HG02763 (cell line): ENCODE results near the gene LRMDA.

Source experiments
- ATAC-seq: cut with Tn5 transposase; IDR thresholded peaks from one replicate; pipeline ENCODE4 v1.9.1; 2021; ENCODE audit warnings: mild to moderate bottlenecking, moderate library complexity; ENCODE audit not compliant: unreplicated experiment

LRMDA gene

GRCh38 chr10:76205361-76205760 lies 773.9 kb downstream of the LRMDA start:
- no peak for ATAC-seq

DNA sequence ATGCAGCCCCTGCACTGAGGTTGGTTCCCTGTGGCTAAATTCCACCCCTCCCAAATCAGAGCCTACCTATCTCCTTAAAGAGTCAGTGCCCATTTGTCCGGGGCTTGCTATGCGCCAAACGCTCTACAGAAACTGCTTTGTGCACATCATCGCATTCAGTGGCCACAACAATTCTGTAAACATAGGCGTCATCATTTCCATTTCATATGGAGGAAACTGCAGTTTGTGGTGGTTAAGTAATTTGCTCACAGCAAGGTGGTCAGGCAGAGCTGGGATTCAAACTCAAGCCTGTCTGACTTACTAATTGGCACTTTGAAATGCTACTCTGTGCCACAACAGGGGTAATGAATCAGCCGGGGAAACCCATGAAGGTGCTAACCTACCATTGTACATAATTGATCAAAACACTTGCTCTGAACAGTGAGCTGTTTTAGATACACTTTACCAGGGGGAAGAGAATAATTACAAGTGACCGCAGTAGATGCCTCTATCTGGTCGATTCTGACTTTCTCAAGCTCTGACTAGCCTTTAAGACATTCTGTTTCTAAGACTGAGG lies 775.5 kb downstream of the LRMDA start:
- no peak for ATAC-seq

DNA sequence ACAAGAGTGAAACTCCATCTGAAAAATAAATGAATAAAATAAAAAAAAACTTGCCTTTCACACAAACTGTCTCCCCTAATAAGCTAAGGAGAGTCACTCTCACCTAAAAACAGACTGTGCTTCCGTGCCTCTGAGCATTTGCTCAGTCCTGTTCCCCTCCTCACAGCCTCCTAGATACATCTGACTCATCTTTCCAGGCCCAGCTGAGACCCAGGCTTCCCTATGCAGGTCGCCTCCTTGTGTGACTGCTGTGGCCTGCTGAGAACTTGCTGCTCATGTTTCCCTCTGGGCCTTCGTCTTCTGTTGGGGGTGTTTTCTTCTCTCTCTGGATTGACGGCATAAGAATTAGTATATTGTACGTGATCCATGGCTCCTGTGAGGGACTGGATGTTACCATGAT lies 777.7 kb downstream of the LRMDA start:
- no peak for ATAC-seq

DNA sequence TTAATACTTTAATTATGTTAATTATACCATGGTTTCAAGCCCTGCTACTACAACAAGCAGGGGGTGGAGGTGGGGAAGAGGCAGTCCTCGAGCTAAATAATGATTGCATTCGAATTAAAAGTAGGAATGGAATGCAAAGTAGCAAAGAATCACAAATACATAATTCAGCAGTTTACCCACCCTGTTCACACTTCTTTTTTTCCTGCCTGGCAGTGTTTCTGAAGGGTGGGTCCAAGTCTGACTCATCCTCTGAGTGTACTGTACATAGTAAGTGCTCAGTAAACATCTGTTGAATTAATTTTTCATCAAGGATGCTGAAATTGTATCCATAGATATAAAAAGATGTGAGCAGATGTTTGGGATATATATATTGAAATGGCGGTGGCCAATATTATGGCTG lies 778.8 kb downstream of the LRMDA start:
- ATAC-seq: no peak

DNA sequence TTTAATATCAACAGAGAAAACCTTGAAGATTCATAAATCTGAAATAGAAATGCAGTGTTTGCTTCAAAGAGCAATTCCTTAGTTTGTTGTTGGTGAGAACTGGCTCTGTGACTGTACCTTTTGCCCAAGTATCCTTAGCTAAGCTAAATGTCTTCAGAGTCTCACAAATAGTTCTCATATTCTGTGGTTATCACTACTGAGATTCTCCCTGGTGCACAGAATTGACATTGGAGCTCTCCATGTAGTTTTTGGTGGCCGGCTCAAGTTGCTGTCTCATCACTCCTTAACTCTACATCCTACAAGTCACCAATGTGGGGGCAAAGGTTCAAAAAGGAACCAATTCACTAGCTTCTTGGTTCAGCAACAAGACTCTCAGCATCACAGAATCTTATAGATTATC lies 780.3 kb downstream of the LRMDA start:
- no peak for ATAC-seq

DNA sequence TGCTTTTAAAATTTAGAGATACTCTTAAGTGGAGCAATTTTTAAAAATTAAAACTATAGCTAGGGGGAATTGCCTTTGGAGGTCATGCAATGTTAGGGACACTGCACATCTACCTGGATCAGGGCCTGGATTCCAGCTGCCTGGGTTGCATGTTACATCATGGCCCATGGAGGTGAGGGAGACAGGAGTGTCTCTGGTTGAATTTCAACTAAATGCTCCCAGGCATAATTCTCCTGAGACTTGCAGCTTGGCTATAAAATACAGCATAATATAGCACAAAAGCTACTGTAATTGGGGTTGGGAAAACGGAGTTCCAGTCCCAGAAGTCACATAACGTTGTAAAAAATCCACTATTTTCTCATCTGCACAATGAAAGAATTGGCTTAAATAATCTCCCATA lies 782.5 kb downstream of the LRMDA start:
- no peak for ATAC-seq

DNA sequence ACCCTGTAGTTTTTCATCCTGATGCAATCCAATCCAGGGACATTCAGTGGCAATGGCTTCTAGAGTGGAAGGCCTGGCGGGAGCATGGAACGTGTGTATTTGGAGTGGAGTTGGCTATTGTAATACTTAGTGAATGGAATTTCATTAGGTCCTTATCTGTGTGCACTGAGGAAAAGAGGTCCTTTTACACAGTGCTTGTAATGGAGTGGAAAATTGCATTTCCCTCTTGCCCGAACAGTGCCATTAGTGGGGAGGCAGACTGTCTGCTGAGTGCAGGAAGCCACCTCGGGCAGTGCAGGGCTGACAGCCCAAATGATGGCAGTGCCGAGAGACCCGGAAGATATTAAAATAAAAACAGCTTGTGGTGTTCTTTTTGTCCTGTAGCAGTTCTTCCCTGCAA lies 786.6 kb downstream of the LRMDA start:
- ATAC-seq: no peak

- no peak for ATAC-seq
Observed at GRCh38 chr10:76229341-76229740, 797.9 kb downstream of the LRMDA start.

GRCh38 chr10:76230921-76231285 lies 799.5 kb downstream of the LRMDA start:
- no peak for ATAC-seq

DNA sequence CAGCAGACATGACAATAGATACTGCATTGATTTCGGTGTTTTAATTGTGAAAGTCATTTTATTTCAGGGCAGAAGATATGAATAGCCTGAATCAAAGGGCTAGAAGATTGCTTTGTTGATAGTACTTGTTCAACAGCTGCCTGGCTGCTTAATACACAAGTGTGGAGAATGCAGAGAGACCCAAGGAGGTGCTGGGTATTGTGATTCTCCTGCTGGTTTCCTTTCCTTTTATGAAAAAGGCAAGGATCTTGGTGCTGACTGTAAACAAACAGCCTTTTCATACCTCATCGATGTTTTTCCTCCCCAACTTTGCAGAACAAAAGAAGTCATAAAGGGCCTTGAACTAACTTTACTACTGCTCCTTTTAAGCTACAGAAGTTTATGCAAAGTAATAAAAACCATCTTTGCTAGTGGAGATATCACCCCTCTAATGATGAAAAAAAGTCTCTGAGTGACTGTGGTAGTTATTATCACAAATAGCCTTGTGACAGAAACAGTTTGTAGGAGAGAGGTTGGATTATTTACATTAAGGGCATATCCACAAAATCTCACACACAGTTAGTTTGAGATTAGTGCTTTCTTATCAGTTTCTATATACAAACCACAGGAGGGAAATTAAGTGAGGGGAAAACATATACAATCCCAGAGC lies 800.0 kb downstream of the LRMDA start:
- ATAC-seq: no peak

DNA sequence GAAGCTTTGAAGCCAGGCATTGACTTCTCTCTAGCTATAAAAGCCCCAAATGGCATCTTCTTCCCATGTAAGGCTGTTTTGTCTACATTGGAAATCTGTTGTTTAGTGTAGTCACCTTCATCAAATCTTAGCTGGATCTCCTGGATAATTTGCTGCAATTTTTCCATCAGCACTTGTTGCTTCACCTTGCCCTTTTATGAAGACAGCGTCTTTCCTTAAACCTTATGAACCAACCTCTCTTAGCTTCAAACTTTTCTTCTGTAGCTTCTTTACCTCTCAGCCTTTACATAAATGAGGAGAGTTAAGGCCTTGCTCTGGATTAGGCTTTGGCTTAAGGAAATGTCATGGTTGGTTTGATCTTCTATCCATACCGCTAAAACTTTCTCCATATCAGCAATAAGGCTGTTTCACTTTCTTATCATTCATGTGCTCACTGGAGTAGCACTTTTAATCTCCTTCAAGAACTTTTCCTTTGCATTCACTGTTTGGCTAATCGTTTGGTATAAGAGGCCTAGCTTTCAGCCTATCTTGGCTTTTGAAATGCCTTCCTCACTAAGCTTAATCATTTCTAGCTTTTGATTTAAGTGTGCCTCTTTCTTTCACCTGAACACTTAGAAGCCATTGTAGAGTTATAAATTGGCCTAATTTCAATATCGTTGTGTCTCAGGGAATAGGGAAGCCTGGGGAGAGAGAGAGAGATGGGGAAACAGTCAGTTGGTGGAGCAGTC lies 803.2 kb downstream of the LRMDA start:
- no peak for ATAC-seq

GRCh38 chr10:76236356-76236755 lies 804.9 kb downstream of the LRMDA start:
- ATAC-seq: no peak

- no peak for ATAC-seq
Observed at GRCh38 chr10:76242956-76243355, 811.5 kb downstream of the LRMDA start.

DNA sequence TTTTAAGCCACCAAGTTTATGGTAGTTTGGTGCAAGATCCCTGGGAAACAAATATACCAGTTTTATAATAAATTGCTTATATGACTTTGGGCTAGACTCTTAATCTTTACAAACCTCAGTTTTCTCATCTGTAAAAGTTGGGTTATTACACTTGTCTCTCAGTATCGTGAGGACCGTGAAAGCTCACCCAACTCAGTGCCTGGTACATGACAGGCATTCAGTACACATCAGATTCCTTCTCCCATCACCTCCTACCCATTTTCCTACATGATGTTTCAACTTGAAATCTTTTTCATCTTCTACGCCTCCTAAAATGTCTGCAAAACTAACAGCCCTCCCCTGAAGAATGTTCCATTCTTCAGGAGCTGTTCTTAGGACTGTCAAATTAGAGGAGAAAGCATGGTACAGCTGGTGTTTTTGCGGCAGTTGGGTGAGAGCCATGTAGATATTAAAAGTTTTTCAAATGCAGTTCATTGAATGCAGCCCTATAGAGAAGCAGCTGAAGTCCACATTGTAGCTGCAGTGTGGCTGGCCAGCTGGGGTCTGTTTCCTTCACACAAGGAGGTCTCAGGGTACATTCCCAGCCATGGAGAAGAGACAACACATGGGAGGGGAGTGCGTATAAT lies 812.8 kb downstream of the LRMDA start:
- ATAC-seq: no peak

DNA sequence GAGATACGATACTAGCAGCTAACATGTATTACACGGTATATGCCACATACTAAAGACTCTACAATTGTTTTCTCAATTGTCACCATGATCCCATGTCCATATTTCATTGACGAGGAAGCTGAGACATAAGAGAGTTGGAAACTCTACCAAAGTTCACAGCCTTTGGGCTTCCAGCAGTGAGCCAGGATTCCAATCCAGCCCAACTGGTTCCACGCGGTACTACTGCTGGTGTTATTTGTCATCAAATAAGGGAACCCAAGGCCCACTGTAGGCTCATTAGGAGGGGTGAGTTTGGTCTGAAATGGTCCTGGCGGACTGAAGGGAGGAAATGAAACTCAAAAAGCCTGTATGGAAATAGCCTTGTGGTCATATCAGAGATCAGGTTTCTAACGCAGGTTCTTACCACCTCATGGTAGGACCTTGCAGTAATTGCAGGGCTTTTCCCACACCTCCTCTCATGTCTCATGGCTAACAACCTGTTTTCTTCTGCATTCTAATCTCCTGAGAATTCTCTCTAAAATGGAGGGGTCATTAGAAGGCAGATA lies 814.6 kb downstream of the LRMDA start:
- no peak for ATAC-seq

GRCh38 chr10:76248649-76249200 lies 817.3 kb downstream of the LRMDA start:
- ATAC-seq: no peak

DNA sequence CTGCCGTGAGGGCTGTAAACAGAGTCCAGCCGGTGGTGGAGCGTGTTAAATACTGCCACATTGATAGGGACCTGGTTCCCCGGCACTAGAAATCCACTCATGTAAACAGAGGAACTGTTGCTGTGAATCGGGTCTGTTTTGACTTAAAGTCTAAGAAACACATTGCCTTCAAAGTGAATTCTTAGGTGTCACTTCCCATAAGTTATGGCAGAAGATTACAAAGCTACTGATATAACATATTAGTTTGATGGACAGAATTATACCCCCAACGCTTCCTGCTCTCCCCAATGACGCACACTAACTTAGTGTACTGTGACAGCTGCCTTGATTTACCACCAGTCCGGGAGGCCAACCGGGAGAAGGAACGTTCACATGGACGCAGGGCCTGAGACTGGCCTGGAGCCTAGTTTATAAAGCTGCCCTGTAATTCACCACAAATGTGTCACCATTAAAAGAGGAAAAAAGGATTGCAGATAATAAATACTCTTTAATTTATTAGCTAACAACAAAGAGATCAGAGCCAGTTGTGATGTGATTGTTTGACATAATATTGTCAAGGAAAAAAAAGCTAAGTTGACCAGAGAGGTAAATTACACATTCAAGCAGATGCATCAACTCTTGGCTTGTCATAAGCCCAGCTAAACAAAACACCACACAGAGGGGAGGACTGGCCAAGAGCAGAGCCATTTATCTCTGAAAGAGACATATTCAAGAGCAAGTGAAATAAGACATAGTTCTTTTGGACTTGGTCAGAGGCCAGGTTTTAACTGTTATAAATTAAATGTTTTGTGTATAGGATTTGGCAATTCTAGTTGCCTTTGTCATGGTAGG lies 820.6 kb downstream of the LRMDA start:
- ATAC-seq: no peak

DNA sequence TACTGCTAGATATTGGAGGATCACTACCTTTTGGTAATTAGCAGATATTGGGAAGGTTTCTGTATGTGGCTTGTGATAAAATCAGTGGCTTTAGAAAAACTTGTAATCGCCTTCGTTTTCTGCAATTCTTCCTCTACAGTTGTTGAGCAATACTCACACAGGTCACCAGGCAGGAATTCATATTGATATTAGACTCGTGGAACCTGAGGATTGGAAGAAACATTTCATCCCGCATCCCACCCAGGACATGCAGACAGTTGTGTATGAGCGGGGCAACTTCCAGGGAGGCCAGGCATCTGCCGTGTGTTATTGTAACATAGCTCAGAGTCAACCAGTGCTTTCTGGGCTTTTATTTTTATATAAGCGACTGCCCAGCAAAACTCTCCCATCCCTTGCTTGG lies 821.3 kb downstream of the LRMDA start:
- ATAC-seq: no peak

- ATAC-seq: no peak
Observed at GRCh38 chr10:76255241-76255640, 823.8 kb downstream of the LRMDA start.

- ATAC-seq: no peak
Observed at GRCh38 chr10:76257816-76258215, 826.4 kb downstream of the LRMDA start.
